Neural cell (in vitro differentiated cells): ENCODE data around the gene IRS1.

Source experiments
- CTCF ChIP-seq: fragments of 450-650 bp; IDR thresholded peaks from 2 replicates; pipeline ENCODE4 v1.5.1; 2014; ENCODE audit warnings: antibody characterized with exemption, mild to moderate bottlenecking, moderate library complexity; ENCODE audit not compliant: poor library complexity, severe bottlenecking
- EP300 ChIP-seq: fragments of 450-650 bp; conservative IDR thresholded peaks from 2 replicates; pipeline ENCODE4 v1.6.1; 2014; ENCODE audit warnings: antibody characterized with exemption, mild to moderate bottlenecking, moderate library complexity; ENCODE audit not compliant: poor library complexity, severe bottlenecking
- REST ChIP-seq: IDR thresholded peaks from 2 replicates; pipeline ENCODE4 v1.6.1; 2012; ENCODE audit warnings: borderline replicate concordance
- TAF1 ChIP-seq: IDR thresholded peaks from 2 replicates; pipeline ENCODE4 v1.6.1; 2012; ENCODE audit warnings: low read depth

GRCh38 chr2:226705965-226706364 lies 93.7 kb downstream of the IRS1 start:
- TF ChIP-seq CTCF (no peak), TAF1 (no peak), EP300 (no peak), REST (no peak)
